CD1c-positive myeloid dendritic cell (primary cell): ENCODE data around the gene BRF1.
"Not testable (repeated sequence)": the region's sequence is repeated elsewhere in the genome, so short reads cannot be mapped to it uniquely, and the experiment has no call there.

Experiments used
- DNase-seq: peaks from one replicate; pipeline ENCODE4 v3.0.0-alpha.2; 2016; ENCODE audit errors: extremely low spot score

Gene BRF1, protein sequence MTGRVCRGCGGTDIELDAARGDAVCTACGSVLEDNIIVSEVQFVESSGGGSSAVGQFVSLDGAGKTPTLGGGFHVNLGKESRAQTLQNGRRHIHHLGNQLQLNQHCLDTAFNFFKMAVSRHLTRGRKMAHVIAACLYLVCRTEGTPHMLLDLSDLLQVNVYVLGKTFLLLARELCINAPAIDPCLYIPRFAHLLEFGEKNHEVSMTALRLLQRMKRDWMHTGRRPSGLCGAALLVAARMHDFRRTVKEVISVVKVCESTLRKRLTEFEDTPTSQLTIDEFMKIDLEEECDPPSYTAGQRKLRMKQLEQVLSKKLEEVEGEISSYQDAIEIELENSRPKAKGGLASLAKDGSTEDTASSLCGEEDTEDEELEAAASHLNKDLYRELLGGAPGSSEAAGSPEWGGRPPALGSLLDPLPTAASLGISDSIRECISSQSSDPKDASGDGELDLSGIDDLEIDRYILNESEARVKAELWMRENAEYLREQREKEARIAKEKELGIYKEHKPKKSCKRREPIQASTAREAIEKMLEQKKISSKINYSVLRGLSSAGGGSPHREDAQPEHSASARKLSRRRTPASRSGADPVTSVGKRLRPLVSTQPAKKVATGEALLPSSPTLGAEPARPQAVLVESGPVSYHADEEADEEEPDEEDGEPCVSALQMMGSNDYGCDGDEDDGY

DNA sequence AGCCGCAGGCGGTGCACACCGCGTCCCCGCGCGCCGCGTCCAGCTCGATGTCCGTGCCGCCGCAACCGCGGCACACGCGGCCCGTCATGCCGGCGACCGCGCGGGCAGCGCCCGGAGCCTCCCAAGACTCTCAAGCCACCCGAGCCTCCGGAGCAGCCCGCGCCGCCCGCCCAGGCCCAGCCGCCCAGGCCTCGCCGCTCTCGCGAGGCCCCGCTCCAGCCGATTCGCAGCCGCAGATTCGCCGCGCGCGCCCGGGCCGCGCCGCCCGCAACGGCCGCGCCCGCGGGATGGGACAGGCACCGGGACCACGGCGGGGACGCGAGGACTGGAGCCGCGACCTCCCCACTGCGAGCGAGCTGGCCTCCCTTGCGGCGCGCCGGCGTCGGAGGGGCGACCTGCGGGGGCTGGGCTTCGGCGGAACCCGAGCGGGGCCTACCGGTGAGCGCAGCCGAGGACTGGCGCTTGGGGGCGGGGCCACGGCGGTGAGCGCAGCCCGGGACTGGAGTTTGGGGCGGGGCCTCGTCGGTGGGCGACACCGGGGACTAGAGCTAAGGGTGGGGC lies at the start of gene BRF1:
TSS of gene BRF1 (minus strand) at position 460 of the 561 bp plus-strand sequence. CDS start at position 88, 372 bp downstream.
- peak; percentile 95 for DNase-seq

DNA sequence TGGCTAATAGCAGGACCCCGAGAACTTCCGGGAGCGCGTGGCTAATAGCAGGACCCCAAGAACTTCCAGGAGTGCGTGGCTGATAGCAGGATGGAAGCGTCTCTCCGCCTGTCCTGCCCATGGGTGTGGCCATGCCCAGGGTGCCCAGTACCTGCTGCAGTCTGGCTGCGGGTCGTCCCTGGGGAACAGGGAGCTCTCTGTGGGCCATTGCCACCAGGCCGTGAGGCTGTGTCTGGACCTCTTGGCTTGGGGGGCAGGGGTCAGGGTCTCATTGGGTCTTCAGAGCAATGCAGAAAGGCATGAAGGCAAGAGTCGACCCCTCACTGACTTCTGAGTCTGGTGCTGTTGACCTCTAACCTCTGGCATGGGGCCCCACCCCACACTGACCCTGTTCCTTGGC lies 49.2 kb upstream of the BRF1 start:
- DNase-seq: no peak

DNA sequence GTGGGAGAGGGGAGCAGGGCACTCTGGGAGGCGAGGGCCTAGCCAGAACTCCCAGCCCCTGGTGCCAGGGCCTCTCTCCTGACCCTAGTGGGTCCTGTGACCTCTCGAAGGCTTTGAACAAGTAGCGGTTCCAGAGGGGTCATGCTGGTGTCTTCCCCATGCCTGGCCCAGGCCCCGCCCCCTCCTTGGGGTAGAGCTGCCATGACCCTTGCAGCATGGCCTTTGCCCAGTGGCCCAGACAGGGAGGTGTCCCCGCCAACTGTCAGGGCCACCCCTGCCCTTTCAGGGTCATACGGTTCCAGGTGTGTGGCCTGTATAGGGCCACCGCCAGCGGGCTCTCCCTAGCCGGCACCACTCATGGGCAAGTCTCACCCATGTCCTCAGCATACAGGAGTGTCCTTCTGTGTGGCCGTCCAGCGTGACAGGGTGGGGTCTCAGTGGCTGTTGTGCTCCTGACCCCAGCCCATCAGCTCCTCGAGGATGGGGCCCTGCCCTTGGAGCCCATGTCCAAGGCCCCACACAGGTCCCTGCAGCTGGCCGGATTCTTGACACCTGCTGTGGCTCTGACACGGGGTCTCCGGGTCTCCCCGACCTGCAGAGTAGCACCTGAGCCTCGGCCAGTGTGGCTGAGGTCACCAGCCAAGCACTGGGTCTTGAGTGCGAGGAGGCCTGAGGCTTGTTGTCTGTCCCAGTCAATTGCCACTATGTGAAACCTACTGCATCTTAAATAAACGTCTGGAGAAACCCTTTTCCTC lies 48.3 kb upstream of the BRF1 start:
- no peak for DNase-seq

DNA sequence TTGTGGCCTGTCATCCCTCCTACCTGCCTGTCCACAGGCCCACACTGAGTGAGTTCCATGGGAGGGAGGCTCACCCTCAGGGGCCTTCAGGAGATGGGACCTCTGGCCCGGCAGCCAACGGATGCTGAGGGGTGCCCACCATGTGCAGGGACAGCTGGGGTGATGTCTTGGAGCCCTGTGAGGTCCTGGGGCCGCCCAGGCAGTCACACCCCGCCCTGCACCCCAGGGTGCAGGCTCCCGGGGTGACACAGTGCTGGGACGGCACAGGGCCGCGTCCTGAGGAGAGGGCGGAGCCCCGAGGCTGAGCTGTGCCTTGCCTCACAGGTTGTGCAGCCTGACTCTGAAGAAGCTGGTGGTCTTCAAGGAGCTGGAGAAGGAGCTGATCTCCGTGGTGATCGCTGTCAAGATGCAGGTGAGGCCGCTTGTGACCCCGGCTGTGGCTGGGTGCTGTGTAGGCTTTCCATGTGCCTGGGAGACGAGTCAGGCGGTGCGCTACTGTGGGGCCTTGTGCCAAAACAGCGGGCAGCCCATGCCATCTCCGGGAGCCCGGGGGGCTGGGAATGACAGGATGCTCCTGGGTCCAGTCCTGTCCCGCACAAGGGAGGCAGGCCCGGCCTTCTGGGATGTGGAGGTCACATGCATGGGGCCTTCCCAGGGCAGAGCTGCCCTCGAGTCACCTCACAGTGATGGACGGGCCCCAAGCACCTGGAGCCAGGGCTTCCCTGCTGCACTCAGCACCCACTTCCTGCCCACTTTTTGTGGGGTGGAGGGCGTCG lies 47.6 kb upstream of the BRF1 start:
- DNase-seq: no peak

DNA sequence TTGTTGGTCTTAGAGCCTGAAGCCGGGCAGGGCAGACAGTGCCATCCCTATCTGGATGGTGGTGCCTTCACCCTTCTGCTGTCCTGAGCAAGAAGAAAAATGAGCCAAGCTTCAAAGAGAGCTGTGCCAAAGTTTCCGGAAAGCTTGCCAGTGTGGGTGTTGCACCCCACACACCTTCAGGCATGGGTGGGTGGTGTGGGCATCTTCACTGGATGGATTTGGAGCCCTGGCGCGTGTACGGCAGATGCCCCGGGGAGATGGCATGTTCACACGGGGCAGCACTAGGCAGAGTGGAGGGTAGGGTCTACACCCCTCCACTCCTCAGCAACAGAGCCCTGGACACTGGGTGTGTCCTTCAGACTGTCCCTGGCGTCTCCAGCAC lies 46.8 kb upstream of the BRF1 start:
- DNase-seq: no peak

DNA sequence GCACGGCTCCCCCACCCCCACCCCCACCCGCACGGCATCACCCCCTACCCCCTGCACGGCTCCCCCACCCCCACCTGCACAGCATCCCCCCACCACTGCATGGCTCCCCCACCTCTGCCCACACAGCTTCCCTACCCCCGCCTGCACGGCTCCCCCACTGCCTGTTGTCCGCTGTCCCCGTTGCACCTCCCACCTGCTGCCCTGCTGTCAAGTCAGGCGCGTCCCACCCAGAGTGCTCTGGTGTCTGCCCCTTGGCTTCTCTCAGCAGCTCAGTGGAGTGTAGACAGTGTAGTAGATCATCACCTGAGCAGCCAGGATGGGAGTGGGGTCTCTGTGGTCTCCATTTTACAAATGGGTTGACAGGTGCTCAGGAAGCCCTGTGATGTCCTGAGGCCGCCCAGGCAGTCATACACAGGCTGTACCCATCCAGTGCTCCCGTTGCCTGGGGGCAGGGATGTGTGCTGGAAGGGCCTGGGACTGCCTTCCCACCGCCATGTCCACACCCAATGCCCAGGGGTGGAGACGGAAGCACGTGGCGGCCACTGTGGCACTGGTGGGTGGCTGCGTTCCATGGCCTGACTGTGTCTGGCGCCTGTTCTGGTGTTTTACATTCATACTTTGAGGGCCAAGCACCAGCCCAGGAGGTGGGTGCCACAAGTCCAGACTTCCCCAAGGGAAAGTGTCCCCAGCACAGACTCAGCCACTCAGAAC lies 46.2 kb upstream of the BRF1 start:
- no peak for DNase-seq

DNA sequence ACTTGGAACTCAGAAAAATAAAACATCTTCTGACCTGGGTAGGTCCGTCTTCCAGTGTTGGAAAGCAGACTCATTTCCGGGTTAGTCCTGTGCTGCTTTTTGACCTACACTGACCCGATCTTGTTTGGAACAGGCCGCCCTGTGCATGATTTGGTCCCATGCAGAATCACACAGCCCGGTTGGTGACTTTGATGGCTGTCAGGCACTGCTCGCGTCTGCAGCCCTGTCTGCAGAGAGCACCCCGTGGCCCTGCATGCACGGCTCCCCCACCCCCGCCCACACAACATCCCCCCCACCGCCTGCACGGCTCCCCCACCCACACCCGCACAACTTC lies 45.4 kb upstream of the BRF1 start:
- no peak for DNase-seq

DNA sequence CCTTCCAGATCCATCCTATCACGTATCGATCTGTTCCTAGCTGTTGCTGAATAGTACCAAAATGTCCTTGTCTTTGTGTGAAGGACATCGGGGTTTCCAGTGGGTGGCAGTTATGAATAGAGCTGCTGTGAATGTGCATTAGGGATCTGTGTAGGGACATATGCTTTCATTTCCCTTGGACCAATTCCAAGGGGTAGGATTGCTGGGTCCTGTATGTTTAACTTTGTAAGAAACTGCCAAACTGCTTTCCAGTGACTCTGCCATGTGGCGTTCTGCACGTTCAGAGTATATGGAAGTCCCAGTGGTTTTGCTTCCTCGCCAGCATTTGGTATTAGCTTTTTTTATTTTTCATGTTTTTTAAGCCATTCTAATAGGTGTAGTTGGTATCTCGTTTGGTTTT lies 42.4 kb upstream of the BRF1 start:
- DNase-seq: peak; percentile 51

DNA sequence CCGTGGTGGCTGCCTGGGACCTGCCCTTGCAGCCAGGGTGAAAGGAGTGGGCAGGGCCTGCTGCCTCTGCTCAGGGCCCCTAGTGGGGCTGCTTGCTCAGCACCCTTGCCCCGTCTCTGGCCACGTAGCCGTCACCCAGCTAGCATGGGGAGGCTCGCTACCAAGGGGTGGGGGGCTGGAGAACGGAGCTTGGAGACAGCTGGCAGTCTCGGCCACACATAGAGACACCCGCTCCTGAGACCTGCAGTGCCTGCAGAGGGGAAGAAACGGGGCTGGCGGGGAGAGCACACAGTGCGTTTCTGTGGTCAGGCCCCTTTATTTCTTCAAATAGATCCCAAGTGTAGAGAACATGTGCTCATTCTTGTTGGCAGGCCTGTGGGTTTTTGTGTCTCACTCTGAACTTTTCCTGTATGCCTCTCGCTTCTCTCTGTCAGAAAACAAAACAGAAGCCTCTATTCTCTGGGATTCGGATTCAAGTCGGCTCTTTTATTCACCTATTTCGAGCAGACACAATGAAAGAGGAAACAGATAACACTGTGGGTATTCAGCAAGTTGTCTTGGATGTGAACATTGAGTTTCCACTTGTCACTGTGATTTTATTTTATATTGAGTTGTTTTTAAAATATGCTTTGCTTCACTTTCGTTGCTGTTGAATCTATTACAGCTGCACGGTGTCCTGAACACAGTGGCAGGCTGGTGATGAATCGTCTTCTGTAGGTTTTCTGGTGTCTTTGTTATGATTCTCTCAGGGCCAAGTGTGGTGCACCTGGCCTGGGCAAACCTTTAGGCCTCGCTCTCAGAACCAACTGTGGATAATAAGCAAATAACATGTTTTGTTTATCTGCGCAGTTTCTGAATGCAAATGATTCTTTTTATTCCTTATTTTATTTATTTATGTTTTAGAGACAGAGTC lies 40.3 kb upstream of the BRF1 start:
- DNase-seq: no peak

DNA sequence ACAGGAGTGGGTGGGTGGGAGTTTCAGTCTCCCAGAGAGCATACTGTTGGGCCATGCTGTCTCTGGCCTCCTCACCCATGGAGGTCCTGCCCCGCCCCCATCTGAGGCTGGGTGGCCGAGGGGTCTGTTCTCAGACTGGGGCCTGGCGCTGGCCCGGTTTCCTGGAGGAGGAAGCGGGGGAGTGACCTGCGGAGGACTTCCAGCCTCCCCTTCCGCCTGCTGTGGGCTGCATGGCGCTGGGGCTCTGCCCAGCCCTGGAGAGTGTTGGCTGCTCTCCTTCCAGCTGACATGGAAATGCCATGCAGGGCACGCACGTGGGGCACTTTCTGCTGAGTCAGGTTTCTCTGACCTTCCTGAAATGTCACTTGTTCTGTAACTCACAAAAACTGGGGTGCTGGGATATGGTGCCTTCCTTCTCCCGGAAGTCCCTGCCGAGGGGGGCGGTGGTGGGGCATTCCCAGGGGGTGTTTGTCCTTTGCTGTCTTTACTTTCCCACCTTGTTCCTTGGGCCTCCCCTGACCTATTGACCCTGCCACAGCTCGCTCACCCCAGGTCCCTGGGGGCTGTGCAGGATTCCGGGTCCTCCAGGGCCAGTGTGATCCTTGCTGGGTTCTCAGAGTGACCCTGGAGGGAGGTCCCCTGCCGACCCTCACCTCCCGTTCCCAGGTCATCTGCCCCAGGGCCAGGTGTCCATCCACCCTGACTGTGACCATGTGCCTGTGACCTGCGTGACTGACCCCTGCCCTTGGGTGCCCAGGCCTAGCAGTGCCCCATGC lies 37.4 kb upstream of the BRF1 start:
- DNase-seq: peak; percentile 45

DNA sequence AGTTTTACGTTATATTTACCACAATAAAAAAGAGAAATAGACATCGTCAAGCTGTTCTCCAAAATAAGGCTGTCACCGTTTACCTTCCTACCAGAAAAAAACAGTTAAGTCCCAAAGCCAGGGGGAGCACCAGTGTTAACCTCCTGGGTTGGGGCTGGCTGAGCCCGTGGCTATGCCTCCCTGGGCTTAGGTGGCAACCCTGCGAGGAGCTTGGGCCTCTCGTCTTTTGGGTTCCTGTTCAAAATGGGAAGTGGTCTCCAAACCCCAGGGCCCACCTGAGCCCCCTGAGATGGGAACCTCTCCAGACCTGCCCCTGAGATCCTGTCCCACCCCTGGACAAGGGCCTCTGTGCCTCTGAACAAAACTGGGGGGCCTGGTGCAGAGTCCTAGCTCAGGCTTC lies 36.6 kb upstream of the BRF1 start:
- no peak for DNase-seq

DNA sequence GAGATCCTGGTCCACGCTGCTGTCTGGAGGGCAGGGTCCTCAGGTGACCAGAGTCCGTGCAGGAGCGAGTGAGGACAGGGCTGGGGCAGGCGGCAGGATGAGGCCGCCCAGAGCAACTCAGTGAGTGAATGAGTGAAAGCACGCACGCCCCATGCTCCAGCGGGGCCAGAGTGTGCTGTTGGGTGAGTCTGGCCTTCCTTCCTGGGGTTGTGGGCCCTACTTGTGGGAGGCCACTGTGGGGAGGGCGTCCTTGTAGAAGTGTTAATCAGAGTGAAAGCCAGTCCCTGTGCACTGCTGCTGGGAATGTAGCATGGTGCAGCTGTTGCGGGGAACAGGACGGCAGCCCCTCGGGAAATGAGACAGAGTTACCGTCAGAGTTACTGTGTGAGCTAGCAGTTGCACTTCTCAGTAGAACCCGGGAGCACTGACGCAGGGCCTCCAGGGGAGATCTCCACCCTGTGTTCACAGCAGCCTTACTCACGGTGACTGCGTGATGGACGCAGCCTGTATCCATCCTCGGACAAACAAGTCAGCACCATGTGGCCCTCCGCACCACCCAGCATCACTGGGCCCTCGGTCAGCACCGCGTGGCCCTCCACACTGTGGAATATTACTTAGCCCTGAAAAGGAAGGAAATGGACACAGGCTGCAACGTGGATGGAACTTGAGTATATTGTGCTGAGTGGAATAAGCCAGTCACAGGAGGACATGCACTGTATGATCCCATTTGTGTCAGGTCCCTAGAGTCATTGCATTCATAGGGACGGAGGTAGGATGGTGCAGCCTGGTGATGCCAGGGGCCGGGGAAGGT lies 35.9 kb upstream of the BRF1 start:
- no peak for DNase-seq

DNA sequence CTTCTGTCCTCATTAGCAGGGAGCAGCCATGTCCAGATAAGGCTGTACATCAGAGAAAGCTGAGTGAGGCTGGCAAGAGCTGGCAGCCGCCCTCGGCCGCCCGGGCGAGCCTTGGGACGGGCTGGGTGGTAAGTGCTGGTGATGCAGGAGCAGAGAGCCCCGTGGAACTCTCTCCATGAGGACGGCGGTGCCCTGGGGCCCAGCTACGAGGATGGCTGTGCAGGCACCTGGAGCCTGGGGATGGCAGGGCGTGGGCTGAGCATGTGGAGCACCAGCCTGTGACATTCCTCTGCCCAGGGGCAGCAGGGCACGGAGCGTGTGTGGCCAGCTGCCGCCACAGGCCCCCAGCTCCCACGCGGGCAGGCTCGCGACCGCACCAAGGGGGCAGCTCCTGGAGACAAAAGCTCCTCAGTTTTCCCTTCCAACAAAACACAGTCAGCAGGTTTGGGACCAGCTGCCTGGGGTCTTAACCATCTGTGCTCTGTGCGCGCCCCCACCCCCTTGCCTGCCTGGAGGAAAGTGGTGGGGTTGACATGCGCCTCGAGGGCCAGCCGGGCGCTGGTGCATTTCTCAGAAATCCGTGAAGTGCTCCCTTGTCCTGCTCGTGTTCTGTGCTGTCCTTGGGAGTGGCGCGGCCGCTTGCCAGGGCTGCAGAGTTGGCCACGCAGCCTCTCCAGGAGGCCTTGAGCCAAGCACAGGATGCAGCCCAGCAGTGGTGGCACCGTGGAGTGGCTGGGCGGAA lies 35.1 kb upstream of the BRF1 start:
- no peak for DNase-seq

DNA sequence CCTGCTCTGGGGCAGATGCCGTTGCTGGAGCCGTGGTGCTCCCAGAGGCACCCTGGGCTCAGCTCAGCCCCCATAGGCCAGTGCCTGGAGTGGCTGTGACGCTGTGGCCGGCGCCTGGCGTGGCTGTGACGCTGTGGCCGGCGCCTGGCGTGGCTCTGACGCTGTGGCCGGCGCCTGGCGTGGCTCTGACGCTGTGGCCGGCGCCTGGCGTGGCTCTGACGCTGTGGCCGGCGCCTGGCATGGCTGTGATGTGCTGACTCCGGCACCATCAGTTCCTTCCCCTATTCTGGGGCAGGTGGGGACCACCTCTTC lies 34.4 kb upstream of the BRF1 start:
- not testable (repeated sequence) for DNase-seq

DNA sequence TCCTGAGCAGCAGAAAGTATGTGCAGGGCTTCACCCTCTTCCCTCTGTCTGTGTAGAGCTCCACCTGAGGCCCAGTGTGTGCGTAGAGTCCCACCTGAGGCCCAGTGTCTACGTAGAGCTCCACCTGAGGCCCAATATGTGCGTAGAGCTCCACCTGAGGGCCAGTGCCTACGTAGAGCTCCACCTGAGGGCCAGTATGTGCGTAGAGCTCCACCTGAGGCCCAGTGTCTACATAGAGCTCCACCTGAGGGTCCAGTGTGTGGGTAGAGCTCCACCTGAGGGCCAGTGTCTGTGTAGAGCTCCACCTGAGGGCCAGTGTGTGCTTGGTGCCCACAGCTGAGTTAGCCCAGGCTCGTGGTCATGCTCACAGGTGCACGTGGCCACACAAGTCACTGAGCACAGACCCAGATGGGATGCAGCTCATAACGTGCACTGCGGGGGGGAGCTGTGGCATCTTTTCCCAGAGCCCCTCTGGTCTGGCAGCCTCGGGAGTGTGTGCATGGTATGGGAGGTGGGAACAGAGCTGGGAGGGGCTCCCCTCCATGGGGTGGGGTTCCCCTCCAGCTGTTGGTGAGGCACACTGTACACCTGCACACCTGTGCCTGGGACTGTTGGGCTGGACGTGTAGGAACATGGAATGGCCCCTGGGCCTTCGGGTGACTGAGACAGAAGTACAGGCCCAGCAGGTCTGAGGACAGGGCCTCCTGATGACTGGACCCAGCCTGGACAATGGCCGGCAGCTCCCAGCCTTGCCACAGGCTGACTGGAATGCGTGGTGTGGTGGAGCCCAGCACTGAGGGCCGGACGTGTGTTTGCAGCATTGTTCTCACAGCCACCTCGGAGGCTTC lies 33.8 kb upstream of the BRF1 start:
- no peak for DNase-seq

DNA sequence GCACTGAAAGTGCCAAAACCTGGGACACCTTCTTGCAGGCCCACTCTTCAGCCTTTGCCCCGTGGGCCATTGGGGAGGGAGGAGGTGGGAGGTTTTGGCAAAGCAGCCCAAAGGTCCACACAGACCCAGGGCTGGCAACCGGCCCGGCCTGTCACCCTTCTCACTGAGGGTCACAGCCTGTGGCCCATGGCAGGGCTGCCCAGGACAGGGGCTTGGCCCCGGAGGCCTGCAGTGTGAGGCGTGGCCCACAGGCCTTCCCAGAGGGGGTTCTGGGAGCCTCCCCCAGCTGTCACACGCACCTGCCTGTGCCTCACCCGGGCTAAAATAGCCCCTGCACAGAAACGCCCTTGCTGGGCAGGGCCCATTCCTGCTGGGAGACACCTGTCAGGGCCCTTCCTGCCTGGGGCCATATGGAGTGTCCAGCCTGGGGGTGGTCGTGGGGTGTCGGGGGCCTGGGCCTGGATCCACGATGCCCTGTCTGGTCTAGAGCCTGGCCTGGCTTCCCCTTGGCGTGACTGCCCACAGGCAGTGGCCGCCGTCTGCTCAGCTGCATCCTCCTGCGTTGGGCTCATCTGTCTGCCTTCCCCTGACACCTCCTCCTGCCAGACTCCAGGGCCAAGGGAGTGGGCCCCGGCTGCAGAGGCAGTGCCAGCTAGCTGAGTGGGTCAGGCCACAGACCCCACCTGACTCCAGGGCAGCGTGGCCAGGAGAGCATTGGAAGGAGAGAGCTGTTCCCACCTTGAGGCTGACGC lies 33.0 kb upstream of the BRF1 start:
- no peak for DNase-seq
